HK-2 (cell line): Measurements from ENCODE around the gene TERT.

Experiments used
- DNase-seq: peaks from one replicate; pipeline ENCODE4 v3.0.0-alpha.2; 2018; ENCODE audit not compliant: unreplicated experiment

The TERT gene

GRCh38 chr5:1206521-1207412, 88.1 kb downstream of the TERT start:
- DNase-seq, result no peak

DNA sequence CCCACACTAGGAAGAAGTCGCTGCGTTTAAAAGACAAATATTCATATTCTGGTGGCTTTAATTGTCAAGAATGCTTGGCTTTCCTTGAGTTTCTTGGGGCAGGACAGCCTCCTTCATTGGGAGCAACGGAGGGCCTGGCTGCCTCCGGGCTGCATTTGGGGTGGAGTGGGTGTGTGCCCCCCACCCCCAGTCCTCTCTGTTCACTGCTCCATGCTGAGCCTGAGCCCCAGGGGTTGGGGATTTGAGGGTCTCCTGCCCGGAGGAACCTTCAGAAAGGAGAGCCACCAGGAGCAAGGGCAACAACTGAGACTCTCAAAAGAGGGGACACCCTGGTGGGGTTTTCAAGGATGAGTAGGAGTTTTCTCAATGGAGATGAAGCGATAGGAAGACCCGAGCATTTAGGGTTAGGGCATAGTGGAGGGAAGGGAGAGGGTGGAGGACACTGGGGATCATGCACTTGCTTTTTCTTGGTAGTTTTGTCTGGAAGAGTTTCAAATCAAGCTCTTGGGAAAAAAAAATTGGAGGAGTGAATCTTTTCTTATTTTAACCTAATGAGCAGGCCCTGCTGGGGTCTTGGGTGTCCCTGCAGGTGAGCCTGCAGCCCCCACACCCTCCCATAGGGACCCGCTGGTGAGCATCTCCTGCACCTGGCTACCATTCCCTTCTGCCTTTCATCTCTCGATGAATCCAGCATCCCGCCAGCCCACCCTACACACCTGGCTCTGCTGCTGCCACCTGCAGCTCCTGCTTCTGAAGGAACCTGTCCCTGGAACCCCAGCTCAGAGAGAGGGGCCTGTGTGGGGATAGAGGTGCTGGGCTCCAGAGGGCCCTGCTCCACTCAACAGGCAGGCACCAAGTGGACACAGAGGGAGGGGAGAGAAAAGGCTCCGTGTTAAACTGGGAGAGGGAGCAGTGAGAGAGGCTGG, 89.3 kb downstream of the TERT start:
- no peak for DNase-seq

- no peak for DNase-seq
Observed at GRCh38 chr5:1204693-1205242, 90.1 kb downstream of the TERT start.

GRCh38 chr5:1203968-1204692, 90.7 kb downstream of the TERT start:
- no peak for DNase-seq

- DNase-seq, result no peak
Observed at GRCh38 chr5:1203311-1203967, 91.4 kb downstream of the TERT start.
